CD4-positive, alpha-beta T cell treated with Interleukin-4 for 1 hour (primary cell): Measurements from ENCODE around the gene KLHL30.

Experiments used
- DNase-seq, 2 donors: peaks; one replicate each; pipeline ENCODE4 v3.0.0-alpha.2; 2020 to 2022

Gene KLHL30

GRCh38 chr2:238138331-238139195 is at the start of gene KLHL30:
Gene KLHL30 (plus strand): TSS chr2:238138668. CDS start chr2:238140755, 2,087 bp downstream.
- no peak for DNase-seq

GRCh38 chr2:238090887-238091286 is 47.6 kb upstream of the KLHL30 start:
- DNase-seq = no peak

GRCh38 chr2:238091436-238092060 is 46.9 kb upstream of the KLHL30 start:
- DNase-seq = no peak

GRCh38 chr2:238092486-238093035 is 45.9 kb upstream of the KLHL30 start:
- no peak for DNase-seq

GRCh38 chr2:238093181-238094140 is 45.0 kb upstream of the KLHL30 start:
- DNase-seq = no peak

GRCh38 chr2:238094438-238095022 is 43.9 kb upstream of the KLHL30 start:
- no peak for DNase-seq

- DNase-seq = no peak
Measured at GRCh38 chr2:238095143-238095542, 43.3 kb upstream of the KLHL30 start.

- DNase-seq = no peak
Measured at GRCh38 chr2:238096311-238097011, 42.0 kb upstream of the KLHL30 start.

GRCh38 chr2:238097201-238097987 is 41.1 kb upstream of the KLHL30 start:
- no peak for DNase-seq

- peak; percentile 34 to 45 for DNase-seq
Measured at GRCh38 chr2:238097988-238098871, 40.2 kb upstream of the KLHL30 start.

GRCh38 chr2:238098901-238099713 is 39.4 kb upstream of the KLHL30 start:
- no peak for DNase-seq

- no peak for DNase-seq
Measured at GRCh38 chr2:238099714-238100048, 38.8 kb upstream of the KLHL30 start.

GRCh38 chr2:238100049-238100820 is 38.2 kb upstream of the KLHL30 start, which contains the start of gene ESPNL:
Gene ESPNL (plus strand): TSS chr2:238100340. CDS start chr2:238100420, 80 bp downstream.
- no peak for DNase-seq

- DNase-seq = no peak
Measured at GRCh38 chr2:238100821-238101771, 37.4 kb upstream of the KLHL30 start.

- no peak for DNase-seq
Measured at GRCh38 chr2:238101891-238102841, 36.3 kb upstream of the KLHL30 start.

- DNase-seq = no peak
Measured at GRCh38 chr2:238102865-238103264, 35.6 kb upstream of the KLHL30 start.
